HEK293 (cell line): Measurements from ENCODE around the gene GNG7.

Experiments
- CTCF ChIA-PET: fragments of 350-600 bp; formaldehyde crosslinking; extraction: SDS; loops from one replicate; lab custom pipeline; 2021; ENCODE audit warnings: antibody characterized with exemption; lab: Yijun Ruan, JAX
- POLR2A ChIA-PET: fragments of 300-600 bp; formaldehyde crosslinking; extraction: SDS; loops from one replicate; lab custom pipeline; 2020; ENCODE audit warnings: antibody characterized with exemption, inconsistent platforms; lab: Yijun Ruan, JAX
- H3K27ac ChIP-seq: fragments of 200-500 bp; sonication (Bioruptor generic); 2 replicates; pipeline ENCODE4 v1.5.1; 2014; ENCODE audit warnings: low read depth, low read length, control low read depth, inconsistent platforms; ENCODE audit errors: extremely low read depth
- H3K36me3 ChIP-seq, 2 experiments: fragments of 200-500 bp in 1 of 2; sonication (Bioruptor generic) in 1 of 2; 1 replicate in 1 of 2; 2 replicates in 1 of 2; pipeline ENCODE4 v1.5.1; 2014 to 2017; ENCODE audit warnings: inconsistent platforms in 2 of 2, low read length in 2 of 2; ENCODE audit not compliant: control insufficient read depth in 2 of 2, insufficient read depth in 1 of 2
- H3K4me1 ChIP-seq: fragments of 200-500 bp; sonication (Bioruptor generic); 2 replicates; pipeline ENCODE4 v1.5.1; 2014; ENCODE audit warnings: mild to moderate bottlenecking, low read length, inconsistent platforms; ENCODE audit not compliant: control insufficient read depth, insufficient read depth
- H3K4me3 ChIP-seq: 2 replicates; pipeline ENCODE4 v1.5.1; 2011; ENCODE audit warnings: low read depth, mild to moderate bottlenecking, control low read depth, low read length, moderate library complexity
- H3K9me3 ChIP-seq: fragments of 200-500 bp; sonication (Bioruptor generic); 2 replicates; pipeline ENCODE4 v1.5.1; 2014; ENCODE audit warnings: low read depth, low read length, inconsistent platforms; ENCODE audit not compliant: control insufficient read depth, insufficient read depth
- HOXA7 ChIP-seq: sonication (generic); formaldehyde crosslinking; IDR thresholded peaks from 2 replicates; pipeline ENCODE4 v1.8.1; 2022; ENCODE audit warnings: missing genetic modification reagents, borderline replicate concordance
- KLF7 ChIP-seq: fragments of 450-650 bp; formaldehyde crosslinking; IDR thresholded peaks from 2 replicates; pipeline ENCODE4 v1.5.1; 2016; ENCODE audit warnings: missing biosample characterization, missing genetic modification characterization, borderline replicate concordance
- OVOL3 ChIP-seq: fragments of 450-650 bp; formaldehyde crosslinking; IDR thresholded peaks from 2 replicates; pipeline ENCODE4 v1.5.1; 2016; ENCODE audit warnings: missing biosample characterization, missing genetic modification characterization
- PATZ1 ChIP-seq: fragments of 450-650 bp; formaldehyde crosslinking; IDR thresholded peaks from 2 replicates; pipeline ENCODE4 v1.5.1; 2016; ENCODE audit warnings: missing biosample characterization, missing genetic modification characterization
- PBX3 ChIP-seq: sonication (generic); formaldehyde crosslinking; IDR thresholded peaks from 2 replicates; pipeline ENCODE4 v1.8.1; 2022; ENCODE audit warnings: mild to moderate bottlenecking, moderate library complexity, missing genetic modification reagents
- TCF7L2 ChIP-seq: IDR thresholded peaks from 2 replicates; pipeline ENCODE4 v1.6.1; 2011; ENCODE audit warnings: low read depth, mild to moderate bottlenecking, inconsistent platforms, low read length, moderate library complexity, borderline replicate concordance
- YY1 ChIP-seq: fragments of 450-650 bp; formaldehyde crosslinking; IDR thresholded peaks from 2 replicates; pipeline ENCODE4 v1.5.1; 2018; ENCODE audit warnings: missing biosample characterization, missing genetic modification characterization
- ZBTB20 ChIP-seq: fragments of 450-650 bp; formaldehyde crosslinking; IDR thresholded peaks from 2 replicates; pipeline ENCODE4 v1.5.1; 2016; ENCODE audit warnings: missing biosample characterization, missing genetic modification characterization
- ZBTB7A ChIP-seq: fragments of 450-650 bp; formaldehyde crosslinking; IDR thresholded peaks from 2 replicates; pipeline ENCODE4 v1.5.1; 2016; ENCODE audit warnings: low read depth, missing biosample characterization, missing genetic modification characterization
- ZNF174 ChIP-seq: fragments of 450-650 bp; formaldehyde crosslinking; IDR thresholded peaks from 2 replicates; pipeline ENCODE4 v1.5.0; 2017; ENCODE audit warnings: missing biosample characterization, mild to moderate bottlenecking, missing genetic modification characterization
- ZNF239 ChIP-seq: fragments of 450-650 bp; formaldehyde crosslinking; IDR thresholded peaks from 2 replicates; pipeline ENCODE4 v1.5.1; 2016; ENCODE audit warnings: missing biosample characterization, missing genetic modification characterization
- ZNF416 ChIP-seq: fragments of 450-650 bp; formaldehyde crosslinking; IDR thresholded peaks from 2 replicates; pipeline ENCODE4 v1.5.1; 2016; ENCODE audit warnings: missing biosample characterization, missing genetic modification characterization
- ZNF423 ChIP-seq: fragments of 450-650 bp; formaldehyde crosslinking; IDR thresholded peaks from 2 replicates; pipeline ENCODE4 v1.5.1; 2016; ENCODE audit warnings: missing biosample characterization, missing genetic modification characterization
- ZNF660 ChIP-seq: fragments of 450-650 bp; IDR thresholded peaks from 2 replicates; pipeline ENCODE4 v1.5.1; 2018; ENCODE audit warnings: missing biosample characterization, mild to moderate bottlenecking, missing genetic modification characterization
- ZSCAN16 ChIP-seq: fragments of 450-650 bp; formaldehyde crosslinking; IDR thresholded peaks from 2 replicates; pipeline ENCODE4 v1.5.1; 2016; ENCODE audit warnings: missing biosample characterization, missing genetic modification characterization
- TF ChIP-seq, protein P1 (sequence below): fragments of 450-650 bp; formaldehyde crosslinking; IDR thresholded peaks from 2 replicates; pipeline ENCODE4 v1.5.1; 2017; ENCODE audit warnings: missing biosample characterization, missing genetic modification characterization
- TF ChIP-seq, protein P2 (sequence below): fragments of 450-650 bp; formaldehyde crosslinking; IDR thresholded peaks from 2 replicates; pipeline ENCODE4 v1.5.1; 2016; ENCODE audit warnings: missing biosample characterization, missing genetic modification characterization, low read depth
- TF ChIP-seq, protein P3 (sequence below): fragments of 450-650 bp; formaldehyde crosslinking; IDR thresholded peaks from 2 replicates; pipeline ENCODE4 v1.5.1; 2016; ENCODE audit warnings: missing biosample characterization, missing genetic modification characterization
- TF ChIP-seq, protein P4 (sequence below): fragments of 450-650 bp; formaldehyde crosslinking; IDR thresholded peaks from 2 replicates; pipeline ENCODE4 v1.5.1; 2017; ENCODE audit warnings: missing biosample characterization, missing genetic modification characterization
- TF ChIP-seq, protein P5 (sequence below): fragments of 450-650 bp; formaldehyde crosslinking; IDR thresholded peaks from 2 replicates; pipeline ENCODE4 v1.5.1; 2016; ENCODE audit warnings: missing biosample characterization, missing genetic modification characterization

Gene GNG7

GRCh38 chr19:2670217-2670616 is 32.3 kb downstream of the GNG7 start:
- no peak overlapping the region for H3K27ac ChIP-seq
- ChIA-PET POLR2A (no interaction called here), CTCF (no interaction called here)
- no peak overlapping the region for H3K4me3 ChIP-seq
- TF ChIP-seq HOXA7 (no peak), YY1 (tag by site-specific recombination) (no peak), ZBTB20 (no peak), TCF7L2 (no peak), ZNF423 (tag by site-specific recombination) (no peak), ZNF239 (tag by site-specific recombination) (no peak), ZNF660 (tag by site-specific recombination) (no peak), ZBTB7A (tag by site-specific recombination) (no peak), ZNF416 (tag by site-specific recombination) (no peak)
- TF ChIP-seq, protein P1, sequence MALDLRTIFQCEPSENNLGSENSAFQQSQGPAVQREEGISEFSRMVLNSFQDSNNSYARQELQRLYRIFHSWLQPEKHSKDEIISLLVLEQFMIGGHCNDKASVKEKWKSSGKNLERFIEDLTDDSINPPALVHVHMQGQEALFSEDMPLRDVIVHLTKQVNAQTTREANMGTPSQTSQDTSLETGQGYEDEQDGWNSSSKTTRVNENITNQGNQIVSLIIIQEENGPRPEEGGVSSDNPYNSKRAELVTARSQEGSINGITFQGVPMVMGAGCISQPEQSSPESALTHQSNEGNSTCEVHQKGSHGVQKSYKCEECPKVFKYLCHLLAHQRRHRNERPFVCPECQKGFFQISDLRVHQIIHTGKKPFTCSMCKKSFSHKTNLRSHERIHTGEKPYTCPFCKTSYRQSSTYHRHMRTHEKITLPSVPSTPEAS = no peak
- TF ChIP-seq, protein P2, sequence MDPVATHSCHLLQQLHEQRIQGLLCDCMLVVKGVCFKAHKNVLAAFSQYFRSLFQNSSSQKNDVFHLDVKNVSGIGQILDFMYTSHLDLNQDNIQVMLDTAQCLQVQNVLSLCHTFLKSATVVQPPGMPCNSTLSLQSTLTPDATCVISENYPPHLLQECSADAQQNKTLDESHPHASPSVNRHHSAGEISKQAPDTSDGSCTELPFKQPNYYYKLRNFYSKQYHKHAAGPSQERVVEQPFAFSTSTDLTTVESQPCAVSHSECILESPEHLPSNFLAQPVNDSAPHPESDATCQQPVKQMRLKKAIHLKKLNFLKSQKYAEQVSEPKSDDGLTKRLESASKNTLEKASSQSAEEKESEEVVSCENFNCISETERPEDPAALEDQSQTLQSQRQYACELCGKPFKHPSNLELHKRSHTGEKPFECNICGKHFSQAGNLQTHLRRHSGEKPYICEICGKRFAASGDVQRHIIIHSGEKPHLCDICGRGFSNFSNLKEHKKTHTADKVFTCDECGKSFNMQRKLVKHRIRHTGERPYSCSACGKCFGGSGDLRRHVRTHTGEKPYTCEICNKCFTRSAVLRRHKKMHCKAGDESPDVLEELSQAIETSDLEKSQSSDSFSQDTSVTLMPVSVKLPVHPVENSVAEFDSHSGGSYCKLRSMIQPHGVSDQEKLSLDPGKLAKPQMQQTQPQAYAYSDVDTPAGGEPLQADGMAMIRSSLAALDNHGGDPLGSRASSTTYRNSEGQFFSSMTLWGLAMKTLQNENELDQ (tag by site-specific recombination) = no peak
- TF ChIP-seq, protein P3, sequence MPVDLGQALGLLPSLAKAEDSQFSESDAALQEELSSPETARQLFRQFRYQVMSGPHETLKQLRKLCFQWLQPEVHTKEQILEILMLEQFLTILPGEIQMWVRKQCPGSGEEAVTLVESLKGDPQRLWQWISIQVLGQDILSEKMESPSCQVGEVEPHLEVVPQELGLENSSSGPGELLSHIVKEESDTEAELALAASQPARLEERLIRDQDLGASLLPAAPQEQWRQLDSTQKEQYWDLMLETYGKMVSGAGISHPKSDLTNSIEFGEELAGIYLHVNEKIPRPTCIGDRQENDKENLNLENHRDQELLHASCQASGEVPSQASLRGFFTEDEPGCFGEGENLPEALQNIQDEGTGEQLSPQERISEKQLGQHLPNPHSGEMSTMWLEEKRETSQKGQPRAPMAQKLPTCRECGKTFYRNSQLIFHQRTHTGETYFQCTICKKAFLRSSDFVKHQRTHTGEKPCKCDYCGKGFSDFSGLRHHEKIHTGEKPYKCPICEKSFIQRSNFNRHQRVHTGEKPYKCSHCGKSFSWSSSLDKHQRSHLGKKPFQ (tag by site-specific recombination) = no peak
- no peaks in the 10 kb centered on the region for H3K9me3 ChIP-seq
- no peaks in the 10 kb centered on the region for H3K36me3 ChIP-seq
- H3K4me1 ChIP-seq = no peaks in the 10 kb centered on the region

GRCh38 chr19:2668175-2668763 is 34.2 kb downstream of the GNG7 start:
- Histone ChIP-seq H3K4me1 (no peaks in the 10 kb centered on the region), H3K4me3 (no peak overlapping the region), H3K36me3 (no peaks in the 10 kb centered on the region), H3K27ac (no peak overlapping the region), H3K9me3 (no peaks in the 10 kb centered on the region)
- ChIA-PET CTCF (no interaction called here), POLR2A (no interaction called here)
- TF ChIP-seq TCF7L2 = no peak
- TF ChIP-seq ZNF239 (tag by site-specific recombination) = no peak
- TF ChIP-seq PATZ1 (tag by site-specific recombination) = no peak
- TF ChIP-seq OVOL3 (tag by site-specific recombination) = no peak
- TF ChIP-seq YY1 (tag by site-specific recombination) = no peak
- TF ChIP-seq, protein P4, sequence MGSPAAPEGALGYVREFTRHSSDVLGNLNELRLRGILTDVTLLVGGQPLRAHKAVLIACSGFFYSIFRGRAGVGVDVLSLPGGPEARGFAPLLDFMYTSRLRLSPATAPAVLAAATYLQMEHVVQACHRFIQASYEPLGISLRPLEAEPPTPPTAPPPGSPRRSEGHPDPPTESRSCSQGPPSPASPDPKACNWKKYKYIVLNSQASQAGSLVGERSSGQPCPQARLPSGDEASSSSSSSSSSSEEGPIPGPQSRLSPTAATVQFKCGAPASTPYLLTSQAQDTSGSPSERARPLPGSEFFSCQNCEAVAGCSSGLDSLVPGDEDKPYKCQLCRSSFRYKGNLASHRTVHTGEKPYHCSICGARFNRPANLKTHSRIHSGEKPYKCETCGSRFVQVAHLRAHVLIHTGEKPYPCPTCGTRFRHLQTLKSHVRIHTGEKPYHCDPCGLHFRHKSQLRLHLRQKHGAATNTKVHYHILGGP (tag by site-specific recombination) = no peak
- TF ChIP-seq, protein P5, sequence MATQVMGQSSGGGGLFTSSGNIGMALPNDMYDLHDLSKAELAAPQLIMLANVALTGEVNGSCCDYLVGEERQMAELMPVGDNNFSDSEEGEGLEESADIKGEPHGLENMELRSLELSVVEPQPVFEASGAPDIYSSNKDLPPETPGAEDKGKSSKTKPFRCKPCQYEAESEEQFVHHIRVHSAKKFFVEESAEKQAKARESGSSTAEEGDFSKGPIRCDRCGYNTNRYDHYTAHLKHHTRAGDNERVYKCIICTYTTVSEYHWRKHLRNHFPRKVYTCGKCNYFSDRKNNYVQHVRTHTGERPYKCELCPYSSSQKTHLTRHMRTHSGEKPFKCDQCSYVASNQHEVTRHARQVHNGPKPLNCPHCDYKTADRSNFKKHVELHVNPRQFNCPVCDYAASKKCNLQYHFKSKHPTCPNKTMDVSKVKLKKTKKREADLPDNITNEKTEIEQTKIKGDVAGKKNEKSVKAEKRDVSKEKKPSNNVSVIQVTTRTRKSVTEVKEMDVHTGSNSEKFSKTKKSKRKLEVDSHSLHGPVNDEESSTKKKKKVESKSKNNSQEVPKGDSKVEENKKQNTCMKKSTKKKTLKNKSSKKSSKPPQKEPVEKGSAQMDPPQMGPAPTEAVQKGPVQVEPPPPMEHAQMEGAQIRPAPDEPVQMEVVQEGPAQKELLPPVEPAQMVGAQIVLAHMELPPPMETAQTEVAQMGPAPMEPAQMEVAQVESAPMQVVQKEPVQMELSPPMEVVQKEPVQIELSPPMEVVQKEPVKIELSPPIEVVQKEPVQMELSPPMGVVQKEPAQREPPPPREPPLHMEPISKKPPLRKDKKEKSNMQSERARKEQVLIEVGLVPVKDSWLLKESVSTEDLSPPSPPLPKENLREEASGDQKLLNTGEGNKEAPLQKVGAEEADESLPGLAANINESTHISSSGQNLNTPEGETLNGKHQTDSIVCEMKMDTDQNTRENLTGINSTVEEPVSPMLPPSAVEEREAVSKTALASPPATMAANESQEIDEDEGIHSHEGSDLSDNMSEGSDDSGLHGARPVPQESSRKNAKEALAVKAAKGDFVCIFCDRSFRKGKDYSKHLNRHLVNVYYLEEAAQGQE = no peak
- no peak for TF ChIP-seq ZSCAN16 (tag by site-specific recombination)
- TF ChIP-seq ZNF174 (tag by site-specific recombination) = no peak
- TF ChIP-seq KLF7 = no peak
- TF ChIP-seq PBX3 (CRISPR knock-in tag) = no peak
